ENCODE measurements around the gene PLOD3. TPM values are rescaled to one million over a fixed set of nuclear protein-coding genes. Genes with fewer than 3 reads are reported as not detected.
"Not testable (repeated sequence)": the region's sequence is repeated elsewhere in the genome, so short reads cannot be mapped to it uniquely, and the experiment has no call there.

PLOD3 gene
- total and polyA plus RNA-seq, 2 donors (not counting 1 experiment from before 2014, with no cell fraction given) = 40.1 to 47.5 TPM

- Histone ChIP-seq H3K27ac (ENCODE audit: low read length in 2 of 2) (no peak overlapping the region), H2AFZ (ENCODE audit: insufficient read depth, low read depth, low read length, poor library complexity, severe bottlenecking) (no peak overlapping the region), H3K9me3 (ENCODE audit: control extremely low read depth in 1 of 3, control insufficient read depth in 2 of 3, insufficient read depth in 1 of 3, low read length in 2 of 3) (no peaks in the 10 kb centered on the region), H3K4me2 (replicated peaks; ENCODE audit: low read depth, low read length, poor library complexity, severe bottlenecking) (no peak overlapping the region), H3K36me3 (replicated peaks in 1 of 2; ENCODE audit: control extremely low read depth in 1 of 2, control insufficient read depth in 1 of 2, extremely low read depth in 1 of 2, insufficient read depth in 2 of 2, low read length in 1 of 2) (no peaks in the 10 kb centered on the region), H3K79me2 (ENCODE audit: control insufficient read depth, insufficient read depth, low read length) (no peaks in the 10 kb centered on the region), H3K4me3 (ENCODE audit: control extremely low read depth in 1 of 5, extremely low read depth in 1 of 5, insufficient read depth in 1 of 5, low read depth in 2 of 5, low read length in 4 of 5) (no peak overlapping the region), H3K4me1 (ENCODE audit: control insufficient read depth in 2 of 2, insufficient read depth in 2 of 2, low read length in 2 of 2) (no peaks in the 10 kb centered on the region), H3K9ac (ENCODE audit: low read length) (no peak overlapping the region), H4K20me1 (ENCODE audit: control insufficient read depth, insufficient read depth, low read length, poor library complexity, severe bottlenecking) (no peaks in the 10 kb centered on the region), H3K27me3 (replicated peaks in 1 of 4; ENCODE audit: control extremely low read depth in 1 of 4, control insufficient read depth in 3 of 4, insufficient read depth in 4 of 4, low read length in 3 of 4) (peaks cover 0 to 4% (median 2%) of the 10 kb centered on the region in 4 experiments)
- DNase-seq (no peak), ATAC-seq (ENCODE audit: low read depth) (no peak)
- Mint-ChIP-seq H3K4me1 (peaks cover 2% of the 10 kb centered on the region), H3K27me3 (peaks cover 19% of the 10 kb centered on the region), H3K4me3 (no peak overlapping the region), H3K27ac (no peak overlapping the region), H3K9me3 (ENCODE audit: insufficient read depth) (no peaks in the 10 kb centered on the region)
- intact Hi-C loops (cut with micrococcal nuclease) = no loop called here
- ChIA-PET CTCF (no interaction called here), POLR2A (no interaction called here)
- 67% methylated on average over 14 of the region's 17 CpGs for WGBS (ENCODE audit: insufficient coverage)
- TF ChIP-seq EZH2 (IDR thresholded peaks at IDR 0.05; ENCODE audit: borderline replicate concordance, insufficient read depth, low read depth, low read length, poor library complexity, severe bottlenecking) = no peak
- no peak for TF ChIP-seq CTCF (IDR thresholded peaks at IDR 0.05)
Measured at GRCh38 chr7:101265622-101266516, 48.5 kb upstream of the PLOD3 start.

GRCh38 chr7:101264102-101264706 lies 46.8 kb upstream of the PLOD3 start:
- POLR2A ChIA-PET = interaction anchor here (0.6 kb wide), 1 partner anchor 177 kb away, joined by 3 read pairs; no protein-coding TSS in a partner anchor
- H3K9me3 ChIP-seq (ENCODE audit: control extremely low read depth in 1 of 3, control insufficient read depth in 2 of 3, insufficient read depth in 1 of 3, low read length in 2 of 3); intact Hi-C loops (cut with micrococcal nuclease); H3K79me2 ChIP-seq (ENCODE audit: control insufficient read depth, insufficient read depth, low read length); H3K9me3 Mint-ChIP-seq (ENCODE audit: insufficient read depth); H2AFZ ChIP-seq (ENCODE audit: insufficient read depth, low read depth, low read length, poor library complexity, severe bottlenecking); H3K27ac Mint-ChIP-seq; H3K27ac ChIP-seq (ENCODE audit: low read length in 2 of 2); H3K27me3 ChIP-seq (replicated peaks in 1 of 4; ENCODE audit: control extremely low read depth in 1 of 4, control insufficient read depth in 3 of 4, insufficient read depth in 4 of 4, low read length in 3 of 4); CTCF ChIA-PET; H4K20me1 ChIP-seq (ENCODE audit: control insufficient read depth, insufficient read depth, low read length, poor library complexity, severe bottlenecking); ATAC-seq (ENCODE audit: low read depth); H3K4me1 ChIP-seq (ENCODE audit: control insufficient read depth in 2 of 2, insufficient read depth in 2 of 2, low read length in 2 of 2); H3K4me3 ChIP-seq (ENCODE audit: control extremely low read depth in 1 of 5, extremely low read depth in 1 of 5, insufficient read depth in 1 of 5, low read depth in 2 of 5, low read length in 4 of 5); H3K4me1 Mint-ChIP-seq; H3K4me3 Mint-ChIP-seq; H3K36me3 ChIP-seq (replicated peaks in 1 of 2; ENCODE audit: control extremely low read depth in 1 of 2, control insufficient read depth in 1 of 2, extremely low read depth in 1 of 2, insufficient read depth in 2 of 2, low read length in 1 of 2); DNase-seq; H3K9ac ChIP-seq (ENCODE audit: low read length); H3K4me2 ChIP-seq (replicated peaks; ENCODE audit: low read depth, low read length, poor library complexity, severe bottlenecking): not testable (repeated sequence)
- 47% methylated on average over 5 of the region's 6 CpGs for WGBS (ENCODE audit: insufficient coverage)
- H3K27me3 Mint-ChIP-seq = peaks cover 13% of the 10 kb centered on the region

Measured in B cell (primary cell).